ENCODE measurements around the gene MTFR2. TPM values are rescaled to one million over a fixed set of nuclear protein-coding genes. Genes with fewer than 3 reads are reported as not detected.
"Not testable (repeated sequence)": the region's sequence is repeated elsewhere in the genome, so short reads cannot be mapped to it uniquely, and the experiment has no call there.

Gene MTFR2
- polyA plus RNA-seq, 2 donors: 1.7 to 3.2 TPM

- not testable (repeated sequence) for H3K4me3 ChIP-seq (ENCODE audit: low read depth in 1 of 2, low read length in 2 of 2); H3K4me1 ChIP-seq (ENCODE audit: control insufficient read depth in 2 of 2, insufficient read depth in 2 of 2, low read length in 1 of 2); H3K27ac ChIP-seq (ENCODE audit: low read depth in 2 of 2, low read length in 1 of 2); H3K9me3 ChIP-seq (ENCODE audit: control insufficient read depth in 2 of 2, insufficient read depth in 1 of 2, low read depth in 1 of 2, low read length in 1 of 2); H3K27me3 ChIP-seq (ENCODE audit: control insufficient read depth in 1 of 2, insufficient read depth in 2 of 2, low read length in 2 of 2); H3K36me3 ChIP-seq (ENCODE audit: control insufficient read depth in 2 of 2, insufficient read depth in 2 of 2, low read length in 1 of 2)
- WGBS, 2 donors: 94 to 95% methylated on average over 4 of the region's 4 CpGs
Measured at GRCh38 chr6:136224974-136225373, 25.1 kb downstream of the MTFR2 start.

- no peaks in the 10 kb centered on the region for H3K9me3 ChIP-seq (ENCODE audit: control insufficient read depth in 2 of 2, insufficient read depth in 1 of 2, low read depth in 1 of 2, low read length in 1 of 2)
- no peaks in the 10 kb centered on the region for H3K27me3 ChIP-seq (ENCODE audit: control insufficient read depth in 1 of 2, insufficient read depth in 2 of 2, low read length in 2 of 2)
- WGBS, 2 donors: 83 to 84% methylated on average over 10 of the region's 10 CpGs
- H3K4me3 ChIP-seq (ENCODE audit: low read depth in 1 of 2, low read length in 2 of 2): no peak overlapping the region
- H3K4me1 ChIP-seq (ENCODE audit: control insufficient read depth in 2 of 2, insufficient read depth in 2 of 2, low read length in 1 of 2): no peaks in the 10 kb centered on the region
- H3K27ac ChIP-seq (ENCODE audit: low read depth in 2 of 2, low read length in 1 of 2): no peak overlapping the region
- H3K36me3 ChIP-seq (ENCODE audit: control insufficient read depth in 2 of 2, insufficient read depth in 2 of 2, low read length in 1 of 2): no peaks in the 10 kb centered on the region
Measured at GRCh38 chr6:136216503-136217401, 33.4 kb downstream of the MTFR2 start.

- Histone ChIP-seq H3K4me3 (ENCODE audit: low read depth in 1 of 2, low read length in 2 of 2) (no peak overlapping the region), H3K36me3 (ENCODE audit: control insufficient read depth in 2 of 2, insufficient read depth in 2 of 2, low read length in 1 of 2) (no peaks in the 10 kb centered on the region), H3K4me1 (ENCODE audit: control insufficient read depth in 2 of 2, insufficient read depth in 2 of 2, low read length in 1 of 2) (no peaks in the 10 kb centered on the region), H3K27ac (ENCODE audit: low read depth in 2 of 2, low read length in 1 of 2) (no peak overlapping the region), H3K9me3 (ENCODE audit: control insufficient read depth in 2 of 2, insufficient read depth in 1 of 2, low read depth in 1 of 2, low read length in 1 of 2) (no peaks in the 10 kb centered on the region), H3K27me3 (ENCODE audit: control insufficient read depth in 1 of 2, insufficient read depth in 2 of 2, low read length in 2 of 2) (no peaks in the 10 kb centered on the region)
Measured at GRCh38 chr6:136213853-136214252, 36.3 kb downstream of the MTFR2 start.

- Histone ChIP-seq H3K4me3 (ENCODE audit: low read depth in 1 of 2, low read length in 2 of 2) (no peak overlapping the region), H3K27ac (ENCODE audit: low read depth in 2 of 2, low read length in 1 of 2) (no peak overlapping the region), H3K27me3 (ENCODE audit: control insufficient read depth in 1 of 2, insufficient read depth in 2 of 2, low read length in 2 of 2) (no peaks in the 10 kb centered on the region), H3K36me3 (ENCODE audit: control insufficient read depth in 2 of 2, insufficient read depth in 2 of 2, low read length in 1 of 2) (no peaks in the 10 kb centered on the region), H3K9me3 (ENCODE audit: control insufficient read depth in 2 of 2, insufficient read depth in 1 of 2, low read depth in 1 of 2, low read length in 1 of 2) (no peaks in the 10 kb centered on the region), H3K4me1 (ENCODE audit: control insufficient read depth in 2 of 2, insufficient read depth in 2 of 2, low read length in 1 of 2) (no peaks in the 10 kb centered on the region)
- 70 to 76% methylated on average over 5 of the region's 5 CpGs for WGBS, 2 donors
Measured at GRCh38 chr6:136213012-136213539, 37.0 kb downstream of the MTFR2 start.

GRCh38 chr6:136212608-136213007 lies 37.5 kb downstream of the MTFR2 start:
- no peaks in the 10 kb centered on the region for H3K36me3 ChIP-seq (ENCODE audit: control insufficient read depth in 2 of 2, insufficient read depth in 2 of 2, low read length in 1 of 2)
- H3K27me3 ChIP-seq (ENCODE audit: control insufficient read depth in 1 of 2, insufficient read depth in 2 of 2, low read length in 2 of 2): no peaks in the 10 kb centered on the region
- H3K27ac ChIP-seq (ENCODE audit: low read depth in 2 of 2, low read length in 1 of 2): no peak overlapping the region
- H3K4me1 ChIP-seq (ENCODE audit: control insufficient read depth in 2 of 2, insufficient read depth in 2 of 2, low read length in 1 of 2): no peaks in the 10 kb centered on the region
- 92 to 96% methylated on average over 2 of the region's 2 CpGs for WGBS, 2 donors
- no peak overlapping the region for H3K4me3 ChIP-seq (ENCODE audit: low read depth in 1 of 2, low read length in 2 of 2)
- no peaks in the 10 kb centered on the region for H3K9me3 ChIP-seq (ENCODE audit: control insufficient read depth in 2 of 2, insufficient read depth in 1 of 2, low read depth in 1 of 2, low read length in 1 of 2)

GRCh38 chr6:136210398-136211165 lies 39.5 kb downstream of the MTFR2 start:
- 83 to 87% methylated on average over 13 of the region's 13 CpGs for WGBS, 2 donors
- H3K36me3 ChIP-seq (ENCODE audit: control insufficient read depth in 2 of 2, insufficient read depth in 2 of 2, low read length in 1 of 2): no peaks in the 10 kb centered on the region
- H3K4me3 ChIP-seq (ENCODE audit: low read depth in 1 of 2, low read length in 2 of 2): no peak overlapping the region
- H3K27me3 ChIP-seq (ENCODE audit: control insufficient read depth in 1 of 2, insufficient read depth in 2 of 2, low read length in 2 of 2): no peaks in the 10 kb centered on the region
- H3K27ac ChIP-seq (ENCODE audit: low read depth in 2 of 2, low read length in 1 of 2): no peak overlapping the region
- H3K9me3 ChIP-seq (ENCODE audit: control insufficient read depth in 2 of 2, insufficient read depth in 1 of 2, low read depth in 1 of 2, low read length in 1 of 2): no peaks in the 10 kb centered on the region
- H3K4me1 ChIP-seq (ENCODE audit: control insufficient read depth in 2 of 2, insufficient read depth in 2 of 2, low read length in 1 of 2): no peaks in the 10 kb centered on the region

DNA sequence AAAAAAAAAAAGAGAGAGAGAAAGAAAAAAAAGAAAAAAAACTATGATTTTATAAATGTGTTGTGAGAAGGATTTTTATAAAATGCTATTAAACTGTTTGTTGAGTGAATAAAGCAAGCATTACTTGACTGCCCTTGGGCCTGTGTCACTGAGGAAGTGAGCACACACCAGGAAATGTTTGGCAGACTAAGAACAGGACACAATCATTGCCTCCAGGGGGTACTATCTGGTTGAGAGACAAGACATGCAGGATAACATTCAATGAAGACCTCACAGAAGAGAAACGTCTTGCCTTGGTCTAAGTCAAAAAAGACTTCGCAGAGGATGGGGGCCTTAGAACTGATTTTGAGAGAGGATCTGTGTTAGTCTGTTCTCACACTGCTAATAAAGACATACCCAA lies 40.6 kb downstream of the MTFR2 start:
- Histone ChIP-seq H3K27ac (ENCODE audit: low read depth in 2 of 2, low read length in 1 of 2) (no peak overlapping the region), H3K4me3 (ENCODE audit: low read depth in 1 of 2, low read length in 2 of 2) (no peak overlapping the region), H3K27me3 (ENCODE audit: control insufficient read depth in 1 of 2, insufficient read depth in 2 of 2, low read length in 2 of 2) (no peaks in the 10 kb centered on the region), H3K4me1 (ENCODE audit: control insufficient read depth in 2 of 2, insufficient read depth in 2 of 2, low read length in 1 of 2) (no peaks in the 10 kb centered on the region), H3K36me3 (ENCODE audit: control insufficient read depth in 2 of 2, insufficient read depth in 2 of 2, low read length in 1 of 2) (no peaks in the 10 kb centered on the region), H3K9me3 (ENCODE audit: control insufficient read depth in 2 of 2, insufficient read depth in 1 of 2, low read depth in 1 of 2, low read length in 1 of 2) (no peaks in the 10 kb centered on the region)
- WGBS, 2 donors: 89 to 94% methylated on average over 2 of the region's 2 CpGs

DNA sequence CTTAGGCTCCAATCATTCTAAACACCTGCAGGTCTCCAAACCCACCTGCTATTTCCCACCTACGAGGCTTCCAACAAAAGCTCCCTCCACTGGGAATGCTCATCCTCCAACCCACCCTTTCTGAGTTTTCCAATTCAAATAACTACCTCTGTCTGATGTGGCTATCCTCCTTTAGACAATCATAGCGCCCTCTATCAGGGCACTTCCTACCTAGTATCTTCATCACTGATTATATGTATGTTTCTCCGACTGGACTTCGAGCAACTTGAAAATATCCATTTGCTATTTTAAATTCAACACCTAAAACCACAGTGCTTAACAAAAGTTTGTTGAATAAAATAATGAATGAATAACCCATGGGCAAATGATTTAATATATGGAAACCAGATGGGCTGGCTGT lies 41.3 kb downstream of the MTFR2 start:
- H3K9me3 ChIP-seq (ENCODE audit: control insufficient read depth in 2 of 2, insufficient read depth in 1 of 2, low read depth in 1 of 2, low read length in 1 of 2): no peaks in the 10 kb centered on the region
- no peaks in the 10 kb centered on the region for H3K4me1 ChIP-seq (ENCODE audit: control insufficient read depth in 2 of 2, insufficient read depth in 2 of 2, low read length in 1 of 2)
- whole genome bisulfite sequencing, 2 donors: 92 to 94% methylated on average over 4 of the region's 4 CpGs

DNA sequence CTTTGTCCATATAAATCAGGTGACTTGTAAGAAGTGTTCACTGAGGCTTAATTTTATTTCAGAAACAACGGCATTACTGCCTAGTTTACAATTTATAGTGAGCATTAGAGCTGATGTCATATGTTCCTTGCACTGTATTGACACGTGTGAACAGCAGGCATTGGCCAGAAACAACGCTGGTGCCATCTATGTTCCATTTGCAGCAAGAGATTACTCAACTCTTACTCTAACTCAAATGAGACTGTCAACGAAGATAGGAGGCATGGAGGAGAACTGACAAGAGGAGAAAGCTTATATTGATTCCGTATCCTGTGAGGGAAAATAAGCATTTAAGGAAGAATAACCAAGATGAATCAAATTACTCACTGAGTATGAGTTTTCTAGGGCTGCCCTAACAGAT lies 48.4 kb downstream of the MTFR2 start:
- H3K27ac ChIP-seq (ENCODE audit: low read depth in 2 of 2, low read length in 1 of 2): no peak overlapping the region
- WGBS, 2 donors: 55 to 69% methylated on average over 5 of the region's 5 CpGs
- H3K9me3 ChIP-seq (ENCODE audit: control insufficient read depth in 2 of 2, insufficient read depth in 1 of 2, low read depth in 1 of 2, low read length in 1 of 2): no peaks in the 10 kb centered on the region
- H3K36me3 ChIP-seq (ENCODE audit: control insufficient read depth in 2 of 2, insufficient read depth in 2 of 2, low read length in 1 of 2): no peaks in the 10 kb centered on the region
- no peaks in the 10 kb centered on the region for H3K4me1 ChIP-seq (ENCODE audit: control insufficient read depth in 2 of 2, insufficient read depth in 2 of 2, low read length in 1 of 2)
- no peaks in the 10 kb centered on the region for H3K27me3 ChIP-seq (ENCODE audit: control insufficient read depth in 1 of 2, insufficient read depth in 2 of 2, low read length in 2 of 2)
- H3K4me3 ChIP-seq (ENCODE audit: low read depth in 1 of 2, low read length in 2 of 2): no peak overlapping the region

More for the DNA sequence above, 41.3 kb downstream of the MTFR2 start:
- no peaks in the 10 kb centered on the region for H3K27me3 ChIP-seq (ENCODE audit: control insufficient read depth in 1 of 2, insufficient read depth in 2 of 2, low read length in 2 of 2)
- H3K27ac ChIP-seq (ENCODE audit: low read depth in 2 of 2, low read length in 1 of 2): no peak overlapping the region
- no peaks in the 10 kb centered on the region for H3K36me3 ChIP-seq (ENCODE audit: control insufficient read depth in 2 of 2, insufficient read depth in 2 of 2, low read length in 1 of 2)
- no peak overlapping the region for H3K4me3 ChIP-seq (ENCODE audit: low read depth in 1 of 2, low read length in 2 of 2)

Measured in esophagus (tissue), 2 donors.